ENCODE results near the gene TIMM10B.
"Not testable (repeated sequence)": the region's sequence is repeated elsewhere in the genome, so short reads cannot be mapped to it uniquely, and the experiment has no call there.

Gene TIMM10B

GRCh38 chr11:6520265-6520664, 39.0 kb downstream of the TIMM10B start:
- DNase-seq = no peak

GRCh38 chr11:6521946-6522345, 40.6 kb downstream of the TIMM10B start:
- not testable (repeated sequence) for DNase-seq

GRCh38 chr11:6523253-6523652, 42.0 kb downstream of the TIMM10B start:
- no peak for DNase-seq

- no peak for DNase-seq
Observed at GRCh38 chr11:6526411-6527135, 45.3 kb downstream of the TIMM10B start.

GRCh38 chr11:6529266-6529665, 48.0 kb downstream of the TIMM10B start:
- no peak for DNase-seq

- no peak for DNase-seq
Observed at GRCh38 chr11:6530848-6531247, 49.5 kb downstream of the TIMM10B start.

GRCh38 chr11:6531267-6531752, 50.0 kb downstream of the TIMM10B start:
- no peak for DNase-seq
